HG02970 (cell line): Measurements from ENCODE around the gene PRTG.
"Not testable (repeated sequence)": the region's sequence is repeated elsewhere in the genome, so short reads cannot be mapped to it uniquely, and the experiment has no call there.

Experiments used
- ATAC-seq: cut with Tn5 transposase; IDR thresholded peaks from one replicate; pipeline ENCODE4 v1.9.1; 2021; ENCODE audit warnings: mild to moderate bottlenecking, moderate library complexity, moderate number of reproducible peaks; ENCODE audit not compliant: unreplicated experiment, low FRiP score

Gene PRTG

DNA sequence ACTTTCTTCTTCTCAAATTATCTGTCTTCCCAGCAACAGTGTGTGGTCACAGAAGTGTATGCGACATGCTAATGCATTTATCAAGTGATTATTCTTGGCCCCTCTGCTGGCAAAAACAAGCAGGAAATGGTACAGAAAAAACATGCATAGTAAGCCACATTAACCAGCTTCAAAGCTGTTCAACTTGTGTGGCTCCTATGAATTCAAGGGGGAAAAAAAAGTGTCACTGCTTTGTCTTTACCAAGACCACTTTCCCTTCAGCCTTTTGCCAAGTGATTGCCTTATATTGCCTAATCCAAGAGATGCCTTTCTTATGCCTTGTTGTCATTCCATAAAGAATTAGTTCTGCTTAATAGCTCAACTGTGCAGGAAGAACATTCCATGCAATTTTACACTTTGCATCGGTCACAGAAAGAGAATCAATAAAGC, 39.1 kb downstream of the PRTG start:
- ATAC-seq, result no peak

- ATAC-seq, result no peak
Observed at GRCh38 chr15:55700876-55701275, 42.1 kb downstream of the PRTG start.

- no peak for ATAC-seq
Observed at GRCh38 chr15:55698653-55699052, 44.3 kb downstream of the PRTG start.

DNA sequence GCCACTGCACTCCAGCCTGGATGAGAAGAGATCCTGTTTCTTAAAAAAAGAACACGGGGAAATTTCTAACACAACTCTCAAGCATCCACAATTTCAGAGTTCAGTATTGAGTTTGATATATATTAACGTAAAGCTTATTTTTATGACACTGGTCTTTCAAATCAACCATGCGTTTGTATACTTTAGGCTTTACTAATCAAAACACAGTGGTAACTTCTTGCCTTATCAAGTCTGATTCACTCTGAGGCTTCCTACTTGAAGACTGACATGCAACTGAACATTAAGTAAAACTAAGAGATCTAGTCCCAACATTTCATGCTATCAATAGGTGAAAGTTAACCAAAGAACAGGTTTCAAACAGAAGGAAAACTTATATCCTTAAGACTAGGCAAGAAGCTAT, 46.7 kb downstream of the PRTG start:
- ATAC-seq, result no peak

GRCh38 chr15:55695432-55695831, 47.5 kb downstream of the PRTG start:
- ATAC-seq, result no peak

DNA sequence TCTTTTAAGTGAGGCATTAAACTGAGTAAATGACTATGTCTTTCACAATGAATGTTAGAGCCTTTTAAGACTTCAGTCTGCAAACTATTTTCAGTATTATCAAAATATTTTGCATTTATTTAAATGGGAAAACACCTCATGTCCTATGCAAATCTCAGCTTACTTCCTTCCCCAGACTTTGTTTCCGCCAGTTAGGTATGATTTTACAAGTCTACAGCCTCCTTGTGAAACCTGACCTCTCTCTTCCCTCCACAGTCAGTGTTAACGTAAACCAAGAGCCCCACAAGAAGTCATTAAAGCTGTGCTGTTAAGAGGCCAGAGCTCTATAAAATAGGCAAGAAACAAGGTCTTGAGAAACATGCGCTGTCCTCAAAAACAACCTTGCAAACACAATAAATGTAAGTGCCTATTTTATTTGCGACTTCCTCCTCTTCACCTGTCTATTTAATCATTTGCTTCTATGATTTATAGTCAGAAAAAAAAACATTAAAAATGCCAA, 48.3 kb downstream of the PRTG start:
- ATAC-seq, result peak; percentile 81

DNA sequence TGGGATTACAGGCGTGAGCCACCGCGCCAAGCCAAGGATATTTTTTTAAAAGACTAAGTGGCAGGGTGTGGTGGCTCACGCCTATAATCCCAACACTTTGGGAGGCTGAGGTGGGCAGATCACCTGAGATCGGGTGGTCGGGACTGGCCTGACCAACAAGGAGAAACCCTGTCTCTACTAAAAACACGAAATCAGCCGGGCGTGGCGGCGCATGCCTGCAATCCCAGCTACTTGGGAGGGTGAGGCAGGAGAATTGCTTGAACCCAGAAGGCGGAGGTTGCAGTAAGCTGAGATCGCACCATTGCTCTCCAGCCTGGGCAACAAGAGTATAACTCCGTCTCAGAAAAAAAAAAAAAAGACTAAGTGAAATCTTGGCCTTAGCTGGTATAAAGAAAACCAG, 49.8 kb downstream of the PRTG start:
- not testable (repeated sequence) for ATAC-seq

DNA sequence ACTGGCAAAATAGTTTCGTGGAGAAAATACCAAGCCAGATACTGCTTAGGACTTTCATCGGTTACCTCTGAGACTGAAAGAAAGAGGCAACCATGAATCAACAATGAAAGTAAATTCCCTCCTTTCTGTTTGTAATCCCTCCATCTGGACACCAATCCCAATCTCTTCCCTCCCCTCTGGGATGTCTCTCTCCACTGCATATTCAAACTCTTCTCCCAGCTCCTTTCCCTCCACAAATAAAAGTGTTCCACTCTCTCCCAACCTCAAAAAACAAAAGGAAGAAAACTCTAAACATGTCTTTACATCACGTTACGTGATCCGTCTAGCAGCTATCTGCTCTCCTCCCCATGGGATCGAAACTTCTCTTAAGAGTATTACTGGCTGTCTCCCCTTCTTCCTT, 55.2 kb downstream of the PRTG start:
- no peak for ATAC-seq

- peak; percentile 79 for ATAC-seq
Observed at GRCh38 chr15:55685286-55685685, 57.7 kb downstream of the PRTG start.

DNA sequence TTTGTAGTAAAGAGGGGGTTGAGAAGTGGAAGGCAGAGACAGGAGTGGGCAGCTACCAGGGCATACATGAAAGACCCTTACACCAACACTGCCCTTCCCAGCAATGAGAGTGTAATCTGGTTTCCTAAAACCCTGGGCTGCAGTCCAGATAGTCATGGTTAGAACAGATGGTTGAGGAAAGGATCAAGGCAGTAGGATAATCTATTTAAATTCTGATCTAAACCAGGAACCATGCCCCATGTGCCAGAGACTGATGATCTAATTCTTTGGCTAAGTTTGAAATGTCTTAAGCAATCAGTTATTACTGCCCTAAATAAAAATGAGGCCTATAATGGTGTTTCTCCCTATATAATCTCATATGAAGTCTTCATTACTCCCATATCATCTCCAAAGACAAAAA, 59.6 kb downstream of the PRTG start:
- ATAC-seq, result no peak

- ATAC-seq, result no peak
Observed at GRCh38 chr15:55681631-55682030, 61.3 kb downstream of the PRTG start.

GRCh38 chr15:55676507-55676906, 66.4 kb downstream of the PRTG start:
- ATAC-seq, result no peak

GRCh38 chr15:55673287-55673686, 69.7 kb downstream of the PRTG start:
- no peak for ATAC-seq

- no peak for ATAC-seq
Observed at GRCh38 chr15:55669270-55669669, 73.7 kb downstream of the PRTG start.

DNA sequence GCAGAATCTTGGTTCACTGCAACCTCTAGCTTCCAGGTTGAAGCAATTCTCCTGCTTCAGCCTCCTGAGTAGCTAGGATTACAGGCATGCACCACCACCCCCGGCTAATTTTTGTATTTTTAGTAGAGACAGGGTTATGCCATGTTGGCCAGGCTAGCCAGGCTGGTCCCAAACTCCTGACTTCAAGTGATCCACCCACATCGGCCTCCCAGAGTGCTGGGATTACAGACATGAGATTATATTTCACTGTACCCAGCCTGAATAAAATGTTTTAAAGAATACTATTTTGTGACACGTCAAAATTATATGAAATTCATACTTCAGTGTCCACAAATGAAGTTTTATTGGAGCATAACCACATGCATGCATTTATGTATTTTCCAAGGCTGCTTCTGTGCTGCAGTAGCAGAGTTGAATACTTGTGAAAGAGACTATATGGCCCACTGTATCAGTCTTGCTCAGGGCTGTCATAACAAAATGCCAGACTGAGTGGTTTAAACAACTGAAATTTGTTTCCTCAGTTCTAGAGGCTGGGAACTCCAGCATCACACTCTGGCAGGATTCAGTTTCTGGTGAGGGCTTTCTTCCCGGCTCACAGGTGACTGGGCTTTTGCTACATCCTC, 77.2 kb downstream of the PRTG start:
- ATAC-seq, result no peak

DNA sequence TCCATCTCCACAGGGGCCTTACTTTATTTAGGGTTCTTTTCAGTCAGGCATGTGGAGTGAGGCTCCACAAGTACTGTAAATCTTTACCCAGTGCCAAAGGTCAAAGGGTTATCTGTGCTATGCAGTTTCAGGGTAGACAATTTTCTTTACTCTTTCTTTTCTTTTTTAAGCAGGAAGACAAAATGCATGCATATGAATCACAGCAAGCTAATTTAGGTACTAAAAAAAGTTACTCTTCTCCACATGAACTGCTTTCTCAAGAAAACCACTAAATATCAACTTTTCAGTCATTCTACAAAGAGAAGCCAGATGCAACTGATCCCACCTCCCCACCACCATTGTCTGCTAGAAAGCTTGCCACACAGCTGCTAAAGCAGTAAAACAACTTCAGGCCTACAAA, 81.5 kb downstream of the PRTG start:
- no peak for ATAC-seq

DNA sequence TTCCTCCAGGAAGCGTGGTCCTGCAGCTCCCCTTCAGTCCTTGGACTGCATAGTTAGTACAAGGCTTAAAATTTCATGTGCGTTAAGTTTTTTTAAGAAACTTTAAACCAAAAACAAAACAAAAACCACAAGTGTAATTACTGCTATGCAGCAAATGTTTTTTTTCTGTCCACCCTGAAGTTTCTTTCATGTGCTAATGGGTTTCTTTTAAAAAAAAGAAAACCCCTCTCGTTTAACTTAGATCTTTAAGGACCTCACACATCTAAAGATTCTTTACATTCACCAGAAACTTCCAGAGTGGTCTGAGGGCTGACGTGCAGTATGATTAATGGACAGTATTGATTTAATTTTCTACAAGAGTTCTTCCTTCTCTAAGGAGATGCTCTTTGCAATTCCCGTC, 82.8 kb downstream of the PRTG start:
- ATAC-seq, result no peak

DNA sequence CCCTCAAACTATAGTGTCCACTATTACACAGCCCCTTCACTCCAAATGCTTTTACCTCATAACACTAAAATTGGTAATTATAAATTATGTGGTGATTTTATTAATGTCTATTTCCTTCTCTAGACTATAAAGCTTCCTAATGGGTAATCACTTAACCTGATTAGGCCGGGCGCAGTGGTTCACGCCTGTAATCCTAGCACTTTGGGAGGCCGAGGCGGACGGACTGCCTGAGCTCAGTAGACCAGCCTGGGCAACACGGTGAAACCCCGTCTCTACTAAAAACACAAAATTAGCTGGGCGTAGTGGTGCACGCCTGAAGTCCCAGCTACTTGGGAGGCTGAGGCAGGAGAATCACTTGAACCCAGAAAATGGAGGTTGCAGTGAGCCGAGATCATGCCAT, 83.5 kb downstream of the PRTG start:
- ATAC-seq, result no peak

- ATAC-seq, result no peak
Observed at GRCh38 chr15:55658886-55659285, 84.1 kb downstream of the PRTG start.

- ATAC-seq, result no peak
Observed at GRCh38 chr15:55654561-55655031, 88.4 kb downstream of the PRTG start.

GRCh38 chr15:55652909-55653495, 90.0 kb downstream of the PRTG start:
- ATAC-seq, result no peak

GRCh38 chr15:55652359-55652758, 90.6 kb downstream of the PRTG start:
- no peak for ATAC-seq
